ENCODE data around the gene RAB6B. TPM values are rescaled to one million over a fixed set of nuclear protein-coding genes. Genes with fewer than 3 reads are reported as not detected.

The RAB6B gene
- polyA plus RNA-seq, 1 experiment = 3.0 TPM

DNA sequence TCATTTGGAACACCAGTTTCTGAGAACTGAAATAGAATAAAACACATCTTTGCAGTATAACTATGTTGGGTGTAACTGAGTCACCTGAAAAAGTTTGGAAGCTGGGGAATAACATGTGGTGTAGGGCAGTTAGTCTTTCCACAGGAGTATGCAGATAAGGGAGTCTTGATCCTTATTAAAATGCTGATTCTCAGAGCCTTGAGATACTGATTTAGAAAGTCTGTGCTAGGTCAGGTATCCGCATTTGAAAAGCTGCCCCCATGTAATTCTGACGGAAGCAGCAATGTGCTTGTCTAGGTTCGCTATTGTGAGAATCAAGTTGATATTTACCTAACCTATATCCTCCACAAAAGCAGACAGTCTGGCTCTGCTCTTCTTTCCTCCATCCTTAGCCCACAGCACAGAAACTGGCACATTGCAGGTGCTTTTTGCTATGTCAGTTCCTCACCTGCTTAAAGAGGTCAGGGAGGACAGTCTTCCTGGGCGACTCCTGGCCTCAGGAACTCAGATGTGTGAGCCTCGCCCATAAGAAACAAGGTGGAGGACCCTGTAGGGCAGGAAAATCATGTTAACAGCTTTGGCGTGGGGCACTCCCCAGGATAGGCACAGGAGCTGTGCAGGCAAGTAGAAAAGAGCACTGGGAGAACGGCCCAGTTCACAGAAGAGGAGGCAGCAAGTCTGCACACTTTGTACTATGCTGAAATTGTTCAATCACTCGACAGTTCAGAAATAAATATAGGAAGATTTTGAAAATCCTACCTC, 117.7 kb downstream of the RAB6B start:
- Histone ChIP-seq H3K27me3 (ENCODE audit: control insufficient read depth, insufficient read depth, low read length) (peaks cover 2% of the 10 kb centered on the region; the same call in 1 of the 2 replicates), H3K4me3 (ENCODE audit: low read depth, low read length) (no peak overlapping the region), H3K36me3 (ENCODE audit: control insufficient read depth, insufficient read depth, low read length) (no peaks in the 10 kb centered on the region)
- TF ChIP-seq, protein P1, sequence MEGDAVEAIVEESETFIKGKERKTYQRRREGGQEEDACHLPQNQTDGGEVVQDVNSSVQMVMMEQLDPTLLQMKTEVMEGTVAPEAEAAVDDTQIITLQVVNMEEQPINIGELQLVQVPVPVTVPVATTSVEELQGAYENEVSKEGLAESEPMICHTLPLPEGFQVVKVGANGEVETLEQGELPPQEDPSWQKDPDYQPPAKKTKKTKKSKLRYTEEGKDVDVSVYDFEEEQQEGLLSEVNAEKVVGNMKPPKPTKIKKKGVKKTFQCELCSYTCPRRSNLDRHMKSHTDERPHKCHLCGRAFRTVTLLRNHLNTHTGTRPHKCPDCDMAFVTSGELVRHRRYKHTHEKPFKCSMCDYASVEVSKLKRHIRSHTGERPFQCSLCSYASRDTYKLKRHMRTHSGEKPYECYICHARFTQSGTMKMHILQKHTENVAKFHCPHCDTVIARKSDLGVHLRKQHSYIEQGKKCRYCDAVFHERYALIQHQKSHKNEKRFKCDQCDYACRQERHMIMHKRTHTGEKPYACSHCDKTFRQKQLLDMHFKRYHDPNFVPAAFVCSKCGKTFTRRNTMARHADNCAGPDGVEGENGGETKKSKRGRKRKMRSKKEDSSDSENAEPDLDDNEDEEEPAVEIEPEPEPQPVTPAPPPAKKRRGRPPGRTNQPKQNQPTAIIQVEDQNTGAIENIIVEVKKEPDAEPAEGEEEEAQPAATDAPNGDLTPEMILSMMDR (IDR thresholded peaks at IDR 0.05; ENCODE audit: insufficient read depth, low read depth, low read length) = no peak
- POLR2A ChIA-PET = no interaction called here
- DNase-seq (ENCODE audit: low read depth) = no peak
- CTCF ChIA-PET = no interaction called here

DNA sequence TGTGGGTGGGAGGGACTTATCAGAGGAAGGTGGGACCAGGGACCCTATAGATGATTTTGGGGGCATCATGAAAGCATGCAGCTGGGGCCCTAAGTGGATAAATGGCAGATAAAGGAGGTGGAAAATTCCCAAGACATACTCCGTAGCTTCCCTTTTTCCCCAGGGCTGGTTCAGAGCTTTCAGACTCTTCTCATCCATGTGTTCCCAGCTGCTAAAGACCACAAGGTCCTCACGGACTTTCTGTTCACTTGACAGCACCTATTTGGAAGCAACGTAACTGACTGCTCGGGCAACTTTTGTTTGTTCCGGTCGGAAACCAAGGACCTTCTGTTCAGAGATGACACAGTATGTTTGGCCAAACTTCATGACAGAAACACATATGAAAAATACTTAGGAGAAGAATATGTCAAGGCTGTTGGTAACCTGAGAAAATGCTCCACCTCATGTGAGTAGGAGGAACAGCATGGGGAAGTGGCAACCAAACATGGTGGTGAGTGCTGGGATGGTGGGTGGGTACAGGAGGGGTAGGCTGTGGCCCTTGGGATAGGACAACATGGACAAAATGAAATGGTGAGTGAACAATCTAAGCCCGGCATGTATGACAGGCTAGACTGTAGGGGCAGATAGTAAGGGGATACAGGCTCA, 118.8 kb downstream of the RAB6B start:
- Histone ChIP-seq H3K4me3 (ENCODE audit: low read depth, low read length) (no peak overlapping the region), H3K36me3 (ENCODE audit: control insufficient read depth, insufficient read depth, low read length) (no peaks in the 10 kb centered on the region), H3K27me3 (ENCODE audit: control insufficient read depth, insufficient read depth, low read length) (peaks cover 2% of the 10 kb centered on the region; the same call in 1 of the 2 replicates)
- DNase-seq (ENCODE audit: low read depth) = no peak
- TF ChIP-seq, protein P1 (IDR thresholded peaks at IDR 0.05; ENCODE audit: insufficient read depth, low read depth, low read length) = no peak
- CTCF ChIA-PET = no interaction called here
- POLR2A ChIA-PET = no interaction called here

DNA sequence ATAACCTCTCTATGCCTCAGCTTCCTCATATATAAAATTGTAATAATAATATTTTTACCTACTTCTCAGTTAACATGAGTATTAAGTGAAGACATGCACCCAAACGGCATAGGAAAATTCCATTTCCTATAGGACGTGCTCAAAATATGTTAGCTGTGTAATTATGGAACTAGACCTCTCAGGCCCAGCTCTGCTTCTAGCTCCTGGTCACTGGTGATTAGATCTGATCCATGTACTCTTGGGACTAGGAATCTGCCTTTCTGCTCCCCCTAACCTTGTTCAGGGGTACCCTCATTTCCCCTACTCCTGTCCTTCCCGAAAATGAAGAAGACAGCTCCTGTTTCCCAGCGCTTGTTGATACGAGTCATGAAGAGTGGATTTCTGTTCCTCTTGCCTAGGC, 119.8 kb downstream of the RAB6B start:
- ChIA-PET POLR2A (no interaction called here), CTCF (interaction anchor here (0.7 kb wide), 1 partner anchor 31 kb away, joined by 3 read pairs; no protein-coding TSS in a partner anchor)
- TF ChIP-seq, protein P1 (IDR thresholded peaks at IDR 0.05; ENCODE audit: insufficient read depth, low read depth, low read length) = no peak
- peaks cover 2% of the 10 kb centered on the region; the same call in 1 of the 2 replicates for H3K27me3 ChIP-seq (ENCODE audit: control insufficient read depth, insufficient read depth, low read length)
- H3K4me3 ChIP-seq (ENCODE audit: low read depth, low read length) = no peak overlapping the region
- H3K36me3 ChIP-seq (ENCODE audit: control insufficient read depth, insufficient read depth, low read length) = no peaks in the 10 kb centered on the region
- no peak for DNase-seq (ENCODE audit: low read depth)

DNA sequence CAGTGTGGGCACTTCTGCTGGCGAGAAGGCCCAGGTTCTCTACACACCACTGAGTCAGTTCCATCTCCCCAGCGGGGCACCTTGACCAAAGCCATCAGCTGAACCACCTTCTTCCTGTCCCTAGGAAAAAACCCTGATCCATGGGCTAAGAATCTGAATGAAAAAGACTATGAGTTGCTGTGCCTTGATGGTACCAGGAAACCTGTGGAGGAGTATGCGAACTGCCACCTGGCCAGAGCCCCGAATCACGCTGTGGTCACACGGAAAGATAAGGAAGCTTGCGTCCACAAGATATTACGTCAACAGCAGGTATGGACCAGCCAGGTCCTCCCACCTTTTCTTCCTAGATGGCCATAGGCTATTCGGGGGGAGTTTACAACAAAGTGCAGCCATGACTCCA, 120.4 kb downstream of the RAB6B start:
- ChIA-PET POLR2A (no interaction called here), CTCF (interaction anchor here (0.7 kb wide), 1 partner anchor 32 kb away, joined by 3 read pairs; no protein-coding TSS in a partner anchor)
- TF ChIP-seq, protein P1 (IDR thresholded peaks at IDR 0.05; ENCODE audit: insufficient read depth, low read depth, low read length) = no peak
- Histone ChIP-seq H3K27me3 (ENCODE audit: control insufficient read depth, insufficient read depth, low read length) (peaks cover 2% of the 10 kb centered on the region; the same call in 1 of the 2 replicates), H3K36me3 (ENCODE audit: control insufficient read depth, insufficient read depth, low read length) (no peaks in the 10 kb centered on the region), H3K4me3 (ENCODE audit: low read depth, low read length) (no peak overlapping the region)
- DNase-seq (ENCODE audit: low read depth) = no peak

Other genes starting within 250 kb of the RAB6B start
- gene TOPBP1, start 233.9 kb downstream of the RAB6B start, polyA plus RNA-seq (2011; rRNA removed) = 18.9 and 22.1 TPM in 2 replicates
- 0.15 and 0.36 TPM in 2 replicates for gene TF, start 149.5 kb downstream of the RAB6B start, polyA plus RNA-seq (2011; rRNA removed)
- 36.0 and 71.7 TPM in 2 replicates for gene SRPRB, start 90.1 kb downstream of the RAB6B start, polyA plus RNA-seq (2011; rRNA removed)
- 2.6 and 5.4 TPM in 2 replicates for gene SLCO2A1, start 134.0 kb upstream of the RAB6B start, polyA plus RNA-seq (2011; rRNA removed)